Activated CD8-positive, alpha-beta memory T cell treated with anti-CD3 and anti-CD28 coated beads, Interleukin-2, amount 50 U/mL, for 1 hour (primary cell): Measurements from ENCODE around the gene DPY30.
"Not testable (repeated sequence)": the region's sequence is repeated elsewhere in the genome, so short reads cannot be mapped to it uniquely, and the experiment has no call there.

ENCODE experiments used
- DNase-seq: peaks from one replicate; pipeline ENCODE4 v3.0.0-alpha.2; 2020; ENCODE audit errors: extremely low read depth

The DPY30 gene

DNA sequence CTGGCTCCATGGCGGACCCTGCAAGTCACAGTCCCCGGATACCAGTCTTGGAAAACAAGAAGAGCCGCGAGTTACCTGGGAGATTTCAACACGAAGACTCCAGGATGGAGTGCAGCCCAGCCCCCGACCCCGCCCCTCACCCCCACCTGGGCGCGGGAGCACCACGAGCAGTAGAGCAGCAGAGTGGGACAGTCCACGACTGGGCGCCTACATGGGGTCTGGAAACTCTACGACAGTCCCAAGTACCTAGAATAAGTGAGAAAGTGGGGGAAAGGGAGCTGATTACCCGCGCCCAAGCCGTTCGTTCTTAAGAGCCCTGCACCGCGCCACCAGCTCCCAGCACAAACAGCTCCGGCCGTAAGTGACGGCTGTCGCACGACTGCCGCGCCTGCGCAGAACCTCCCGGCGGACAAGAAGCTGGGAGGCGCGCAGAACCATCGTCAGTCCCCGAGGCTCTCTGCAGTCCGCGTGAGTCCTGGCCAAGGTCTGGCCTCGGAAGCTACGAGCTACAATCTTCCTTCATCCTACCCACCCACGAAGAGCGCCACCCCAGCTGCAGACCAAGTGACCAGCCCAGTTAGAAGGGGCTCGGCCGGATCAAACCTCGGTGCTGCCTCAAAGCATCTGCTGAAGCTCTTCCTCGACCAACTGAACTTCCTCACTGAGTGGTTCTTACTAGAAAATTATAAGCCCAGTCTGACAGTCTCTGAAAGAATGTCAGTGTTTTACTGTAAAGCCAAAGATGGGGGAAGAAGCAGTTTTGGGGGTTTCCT, at the start of gene DPY30:
TSS of gene DPY30 (minus strand) at position 359 of the 773 bp plus-strand sequence. CDS start at position 10, 349 bp downstream.
- DNase-seq = peak; percentile 73

DNA sequence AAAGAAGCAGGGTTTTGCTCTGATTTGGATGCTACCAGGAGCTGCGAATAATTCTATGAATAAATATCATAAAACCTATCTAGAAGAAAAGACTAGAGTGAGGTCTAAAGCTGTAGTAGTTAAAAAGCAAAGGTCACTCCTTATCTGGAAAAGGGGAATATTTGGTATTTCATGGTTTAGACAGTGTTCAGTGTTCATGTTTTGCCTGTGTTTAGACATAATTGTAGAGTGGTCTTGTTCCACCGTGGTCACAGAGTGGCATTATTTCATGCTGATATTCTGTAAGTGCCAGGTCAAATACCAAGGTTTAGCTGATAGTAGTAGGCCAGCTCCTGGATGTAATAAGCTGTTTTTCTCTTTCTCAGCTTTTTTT, 34.5 kb upstream of the DPY30 start:
- DNase-seq = no peak

- DNase-seq = no peak
These were observed 27.9 kb upstream of the DPY30 start for GRCh38 chr2:32067549-32067948.

DNA sequence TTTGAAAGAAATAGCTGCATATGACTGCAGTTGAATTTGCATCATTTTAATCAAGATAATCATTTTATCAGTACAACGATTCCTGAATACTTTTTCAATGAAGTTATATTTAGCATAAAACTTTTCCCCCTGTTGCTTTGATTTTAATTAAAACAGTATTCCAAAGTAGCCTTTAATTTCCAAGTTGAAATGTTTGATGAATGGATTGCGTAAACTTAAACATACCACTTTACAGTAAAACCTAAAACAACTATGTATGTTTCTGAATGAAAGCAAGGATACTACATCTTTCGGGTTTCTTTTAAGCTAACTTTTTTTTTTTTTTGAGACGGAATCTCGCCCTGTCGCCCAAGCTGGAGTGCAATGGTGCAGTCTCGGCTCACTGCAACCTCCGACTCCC, 25.1 kb upstream of the DPY30 start:
- DNase-seq = no peak

DNA sequence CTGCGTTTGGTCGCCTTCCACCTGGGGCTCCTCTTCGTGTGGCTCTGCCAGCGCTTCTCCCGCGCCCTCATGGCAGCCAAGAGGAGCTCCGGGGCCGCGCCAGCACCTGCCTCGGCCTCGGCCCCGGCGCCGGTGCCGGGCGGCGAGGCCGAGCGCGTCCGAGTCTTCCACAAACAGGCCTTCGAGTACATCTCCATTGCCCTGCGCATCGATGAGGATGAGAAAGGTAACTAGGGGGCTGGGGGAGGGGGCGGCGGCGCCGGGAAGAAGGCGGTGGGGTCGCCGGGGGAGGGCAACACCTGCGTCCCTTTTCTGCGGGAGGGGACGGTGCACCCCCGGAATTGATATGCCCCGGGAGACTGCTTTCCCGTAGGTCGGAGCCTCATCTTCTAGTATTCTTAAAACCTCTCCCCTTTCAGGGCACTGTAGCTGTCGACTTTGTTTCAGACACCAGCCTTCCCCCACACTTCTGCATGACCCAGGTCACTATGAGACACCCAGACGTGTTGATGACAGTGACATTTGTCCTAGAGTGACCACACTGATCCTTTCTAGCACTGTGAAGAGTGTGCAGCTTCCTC, 24.5 kb upstream of the DPY30 start:
- no peak for DNase-seq

DNA sequence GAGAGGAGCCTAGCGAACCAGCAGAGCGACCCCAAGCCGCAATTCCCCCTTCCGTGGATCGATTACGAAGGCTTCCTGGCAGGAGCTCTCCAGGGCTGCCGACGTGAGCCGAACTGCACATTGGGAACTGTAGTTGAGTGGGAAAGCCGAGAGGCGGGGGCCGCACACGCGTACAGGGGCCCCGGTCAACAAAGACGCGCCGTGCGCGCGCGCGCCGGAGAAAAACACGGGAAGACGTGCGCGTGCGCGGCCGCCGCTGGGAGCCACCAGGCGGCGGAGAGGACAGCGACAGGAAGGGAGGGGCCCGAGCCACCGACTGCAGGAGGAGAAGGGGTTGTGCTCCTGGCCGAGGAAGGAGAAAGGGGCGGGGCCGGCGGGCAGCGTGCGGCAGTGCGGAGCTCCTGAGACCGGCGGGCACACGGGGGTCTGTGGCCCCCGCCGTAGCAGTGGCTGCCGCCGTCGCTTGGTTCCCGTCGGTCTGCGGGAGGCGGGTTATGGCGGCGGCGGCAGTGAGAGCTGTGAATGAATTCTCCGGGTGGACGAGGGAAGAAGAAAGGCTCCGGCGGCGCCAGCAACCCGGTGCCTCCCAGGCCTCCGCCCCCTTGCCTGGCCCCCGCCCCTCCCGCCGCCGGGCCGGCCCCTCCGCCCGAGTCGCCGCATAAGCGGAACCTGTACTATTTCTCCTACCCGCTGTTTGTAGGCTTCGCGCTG, 23.9 kb upstream of the DPY30 start, which contains the start of gene SPAST:
TSS of gene SPAST (plus strand) at position 247 of the 711 bp plus-strand sequence. CDS start at position 523, 276 bp downstream.
- DNase-seq = peak; percentile 87

- DNase-seq = no peak
These were observed 22.6 kb upstream of the DPY30 start for GRCh38 chr2:32061973-32062861.

- DNase-seq = no peak
These were observed 21.8 kb upstream of the DPY30 start for GRCh38 chr2:32061430-32061829.

DNA sequence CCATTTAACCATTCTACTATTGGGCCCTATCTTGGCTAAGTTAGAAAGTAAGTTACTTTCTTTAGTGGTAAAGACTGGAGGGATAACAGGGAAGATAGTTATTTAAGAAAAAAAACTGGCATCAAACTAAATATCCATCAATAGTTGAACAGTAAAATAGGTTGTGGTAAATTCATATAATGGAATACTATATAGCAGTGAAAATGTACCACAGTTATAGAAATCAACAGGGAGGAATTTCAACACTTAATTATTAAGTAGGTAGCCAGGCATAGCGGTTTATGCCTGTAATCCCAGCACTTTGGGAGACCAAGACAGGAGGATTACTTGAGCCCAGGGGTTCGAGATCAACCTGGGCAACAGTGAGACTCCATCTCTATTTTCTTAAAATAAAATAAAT, 20.7 kb upstream of the DPY30 start:
- no peak for DNase-seq

GRCh38 chr2:32058130-32058529, 18.5 kb upstream of the DPY30 start:
- DNase-seq = no peak

DNA sequence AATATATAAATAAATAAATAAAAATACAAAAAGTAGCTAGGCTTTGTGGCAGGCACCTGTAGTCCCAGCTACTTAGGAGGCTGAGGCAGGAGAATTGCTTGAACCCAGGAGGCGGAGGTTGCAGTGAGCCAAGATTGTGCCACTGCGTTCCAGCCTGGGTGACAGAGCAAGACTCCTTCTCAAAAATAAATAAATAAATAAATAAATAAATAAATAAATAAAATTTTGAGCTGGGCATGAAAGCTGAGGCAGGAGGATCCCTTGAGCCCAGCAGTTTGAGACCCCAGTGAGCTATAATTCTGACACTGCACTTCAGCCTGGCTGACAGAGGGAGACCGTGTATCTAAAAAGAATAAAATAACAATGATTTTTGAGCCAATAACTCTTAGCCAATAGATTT, 15.0 kb upstream of the DPY30 start:
- DNase-seq = not testable (repeated sequence)

GRCh38 chr2:32051836-32052439, 12.3 kb upstream of the DPY30 start:
- no peak for DNase-seq

GRCh38 chr2:32043561-32043960, 4.0 kb upstream of the DPY30 start:
- no peak for DNase-seq

DNA sequence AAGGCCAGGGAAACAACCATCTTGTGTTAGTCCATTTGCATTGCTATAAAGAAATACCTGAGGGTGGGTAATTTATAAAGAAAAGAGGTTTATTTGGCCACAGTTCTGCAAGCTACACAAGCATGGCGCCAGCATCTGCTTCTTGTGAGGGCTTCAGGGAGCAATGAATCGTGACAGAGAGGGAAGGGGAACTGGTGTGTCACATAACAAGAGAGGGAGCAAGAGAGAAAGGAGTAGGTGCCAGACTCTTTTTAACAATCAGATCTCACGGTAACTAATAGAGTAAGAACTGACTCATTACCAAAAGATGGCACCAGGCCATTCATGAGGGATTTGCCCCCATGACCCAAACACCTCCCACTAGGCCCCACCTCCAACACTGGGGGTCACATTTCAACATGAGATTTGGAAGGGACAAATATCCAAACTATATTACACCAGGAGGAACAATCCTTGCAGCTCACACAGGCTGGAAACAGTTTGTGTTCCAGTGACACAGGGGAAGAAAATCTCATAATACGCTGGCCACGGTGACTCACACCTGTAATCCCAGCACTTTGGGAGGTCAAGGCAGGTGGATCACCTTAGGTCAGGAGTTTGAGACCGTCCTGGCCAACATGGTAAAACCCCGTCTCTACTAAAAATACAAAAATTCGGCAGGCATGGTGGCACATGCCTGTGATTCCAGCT, 5.3 kb downstream of the DPY30 start:
- DNase-seq = not testable (repeated sequence)

DNA sequence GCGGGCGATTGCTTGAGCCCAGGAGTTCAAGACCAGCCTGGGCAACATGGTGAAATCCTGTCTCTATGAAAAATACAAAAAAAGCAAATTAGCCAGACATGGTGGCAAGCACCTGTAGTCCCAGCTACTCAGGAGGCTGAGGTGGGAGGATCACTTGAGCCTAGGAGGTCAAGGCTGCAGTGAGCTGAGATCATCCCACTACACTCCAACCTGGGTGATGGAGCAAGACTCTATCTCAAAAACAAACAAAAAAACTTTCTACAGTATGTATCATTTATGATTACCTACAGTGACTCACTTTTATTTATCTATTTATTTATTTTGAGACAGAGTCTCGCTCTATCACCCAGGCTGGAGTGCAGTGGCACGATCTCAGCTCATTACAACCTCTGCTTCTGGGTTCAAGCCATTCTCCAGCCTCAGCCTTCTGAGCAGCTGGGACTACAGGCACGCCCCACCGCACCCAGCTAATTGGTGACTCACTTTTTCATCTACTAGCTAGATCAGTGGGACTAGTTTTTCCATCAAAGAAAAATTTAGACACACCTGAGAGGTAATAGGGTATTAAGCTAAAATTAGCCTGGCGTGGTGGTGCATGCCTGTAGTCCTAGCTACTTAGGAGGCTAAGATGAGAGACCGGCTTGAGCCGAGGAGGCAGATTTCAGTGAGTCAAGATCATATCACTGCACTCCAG, 20.7 kb downstream of the DPY30 start:
- DNase-seq = not testable (repeated sequence)

DNA sequence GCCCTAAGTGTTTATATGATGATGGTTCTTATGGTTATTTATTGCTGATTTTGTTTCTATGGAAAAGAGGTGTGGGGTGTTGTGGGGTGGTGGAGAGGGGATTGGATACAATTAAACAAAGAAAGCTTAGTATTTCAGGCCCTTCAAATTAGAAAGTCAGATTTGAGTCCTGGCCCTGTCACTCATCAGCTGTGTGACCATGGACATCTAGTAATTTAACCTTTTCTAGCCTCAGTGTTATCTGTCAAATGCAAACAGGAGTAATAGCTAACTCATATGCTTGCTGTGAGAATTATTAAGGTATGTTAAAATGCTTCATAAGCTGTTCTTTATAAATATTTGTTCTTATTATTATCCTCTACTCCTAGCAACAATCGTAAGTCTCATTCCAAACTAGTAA, 26.7 kb downstream of the DPY30 start:
- DNase-seq = no peak

GRCh38 chr2:32011485-32011960, 28.1 kb downstream of the DPY30 start:
- no peak for DNase-seq

- peak; percentile 66 for DNase-seq
These were observed 28.7 kb downstream of the DPY30 start, which contains the start of gene MEMO1 for GRCh38 chr2:32010670-32011484. Gene MEMO1, minus strand, starts transcription at chr2:32011008. Its CDS starts 761 bp downstream, at chr2:32010247.

GRCh38 chr2:32010280-32010669, 29.3 kb downstream of the DPY30 start:
- not testable (repeated sequence) for DNase-seq
